Astrocyte (in vitro differentiated cells and primary cell): ENCODE measurements around the gene DOLPP1.

Experiments used
- CTCF ChIP-seq: IDR thresholded peaks from 2 replicates; pipeline ENCODE4 v1.5.1; 2011; ENCODE audit warnings: low read depth, mild to moderate bottlenecking, inconsistent platforms, low read length, moderate library complexity; ENCODE audit not compliant: insufficient read depth
- EZH2 ChIP-seq: IDR thresholded peaks from 2 replicates; pipeline ENCODE4 v1.6.1; 2012; ENCODE audit warnings: mild to moderate bottlenecking, low read length, inconsistent platforms; ENCODE audit not compliant: insufficient read depth

GRCh38 chr9:129084087-129084486, 3.2 kb downstream of the DOLPP1 start:
- TF ChIP-seq CTCF (no peak), EZH2 (no peak)
